Mesodermal cell (in vitro differentiated cells): ENCODE measurements around the gene MGLL.

Source experiments
- H3K27ac ChIP-seq: 2 replicates; pipeline ENCODE4 v1.7.0; 2013; ENCODE audit warnings: mild to moderate bottlenecking, low read depth, low read length, moderate library complexity; ENCODE audit not compliant: severe bottlenecking
- H3K36me3 ChIP-seq: 2 replicates; pipeline ENCODE4 v1.7.1; 2013; ENCODE audit warnings: mild to moderate bottlenecking, low read length, moderate library complexity; ENCODE audit not compliant: control insufficient read depth, insufficient read depth
- H3K4me1 ChIP-seq: one replicate; pipeline ENCODE4 v1.7.1; 2013; ENCODE audit warnings: mild to moderate bottlenecking, low read length; ENCODE audit not compliant: insufficient read depth, control insufficient read depth, poor library complexity, severe bottlenecking
- H3K4me3 ChIP-seq: 2 replicates; pipeline ENCODE4 v1.7.0; 2013; ENCODE audit warnings: low read length, control low read depth, mild to moderate bottlenecking; ENCODE audit not compliant: insufficient read depth, poor library complexity, severe bottlenecking; ENCODE audit errors: extremely low read depth
- H3K9me3 ChIP-seq: 2 replicates; pipeline ENCODE4 v1.7.1; 2013; ENCODE audit warnings: mild to moderate bottlenecking, low read length, moderate library complexity; ENCODE audit not compliant: control insufficient read depth
- WGBS, 2 experiments: methylation state at CpG; one replicate each; pipeline ENCODE4 v1.1.5; 2013; ENCODE audit warnings: missing lambda C conversion rate in 2 of 2; ENCODE audit not compliant: insufficient coverage in 2 of 2; 5-methylcytosine and 5-hydroxymethylcytosine counted together

The MGLL gene

GRCh38 chr3:127647166-127647844, 175.0 kb downstream of the MGLL start:
- no peaks in the 10 kb centered on the region for H3K9me3 ChIP-seq
- H3K36me3 ChIP-seq: no peaks in the 10 kb centered on the region
- no peaks in the 10 kb centered on the region for H3K4me1 ChIP-seq
- WGBS, 2 experiments: 83 to 88% methylated on average over 12 to 13 of the region's 13 CpGs
- no peak overlapping the region for H3K27ac ChIP-seq
- H3K4me3 ChIP-seq: no peak overlapping the region

- Histone ChIP-seq H3K4me1 (no peaks in the 10 kb centered on the region), H3K4me3 (no peak overlapping the region), H3K36me3 (no peaks in the 10 kb centered on the region), H3K27ac (no peak overlapping the region), H3K9me3 (no peaks in the 10 kb centered on the region)
- WGBS, 2 experiments: 93% methylated on average over 10 of the region's 10 CpGs
Observed at GRCh38 chr3:127646501-127647046, 175.7 kb downstream of the MGLL start.

- no peak overlapping the region for H3K4me3 ChIP-seq
- WGBS, 2 experiments: 71 to 88% methylated on average over 4 to 6 of the region's 8 CpGs
- no peaks in the 10 kb centered on the region for H3K9me3 ChIP-seq
- no peak overlapping the region for H3K27ac ChIP-seq
- no peaks in the 10 kb centered on the region for H3K4me1 ChIP-seq
- no peaks in the 10 kb centered on the region for H3K36me3 ChIP-seq
Observed at GRCh38 chr3:127645371-127646015, 176.8 kb downstream of the MGLL start.

GRCh38 chr3:127644641-127645370, 177.5 kb downstream of the MGLL start:
- H3K36me3 ChIP-seq: no peaks in the 10 kb centered on the region
- 78 to 100% methylated on average over 1 to 4 of the region's 5 CpGs for WGBS, 2 experiments
- no peaks in the 10 kb centered on the region for H3K9me3 ChIP-seq
- H3K4me1 ChIP-seq: no peaks in the 10 kb centered on the region
- no peak overlapping the region for H3K4me3 ChIP-seq
- H3K27ac ChIP-seq: no peak overlapping the region

- H3K36me3 ChIP-seq: no peaks in the 10 kb centered on the region
- peaks cover 20% of the 10 kb centered on the region for H3K4me1 ChIP-seq
- 93 to 100% methylated on average over 3 of the region's 3 CpGs for WGBS, 2 experiments
- H3K4me3 ChIP-seq: no peak overlapping the region
- H3K9me3 ChIP-seq: no peaks in the 10 kb centered on the region
- no peak overlapping the region for H3K27ac ChIP-seq
Observed at GRCh38 chr3:127640042-127640355, 182.3 kb downstream of the MGLL start.

- WGBS, 2 experiments: 87 to 91% methylated on average over 3 to 4 of the region's 5 CpGs
- Histone ChIP-seq H3K27ac (no peak overlapping the region), H3K4me1 (peaks cover 20% of the 10 kb centered on the region)
Observed at GRCh38 chr3:127639173-127640041, 182.9 kb downstream of the MGLL start.

More at GRCh38 chr3:127639173-127640041, 182.9 kb downstream of the MGLL start:
- Histone ChIP-seq H3K4me3 (no peak overlapping the region), H3K36me3 (no peaks in the 10 kb centered on the region), H3K9me3 (no peaks in the 10 kb centered on the region)
